Measurements from ENCODE around the gene OR51B2. TPM values are rescaled to one million over a fixed set of nuclear protein-coding genes. Genes with fewer than 3 reads are reported as not detected.
"Not testable (repeated sequence)": the region's sequence is repeated elsewhere in the genome, so short reads cannot be mapped to it uniquely, and the experiment has no call there.

OR51B2 gene
- total RNA-seq, 1 donor from 2014 or later: not detected

GRCh38 chr11:5298451-5298850 lies 25.6 kb downstream of the OR51B2 start:
- H3K36me3 Mint-ChIP-seq (ENCODE audit: unreplicated experiment): no peaks in the 10 kb centered on the region

GRCh38 chr11:5297721-5298323 lies 26.3 kb downstream of the OR51B2 start:
- no peak for DNase-seq (ENCODE audit: extremely low spot score, unreplicated experiment)
- TF ChIP-seq CTCF (IDR thresholded peaks at IDR 0.05): no peak
- no peaks in the 10 kb centered on the region for H3K9me3 Mint-ChIP-seq (ENCODE audit: unreplicated experiment)
- H3K4me3 Mint-ChIP-seq (ENCODE audit: unreplicated experiment): no peak overlapping the region
- no peaks in the 10 kb centered on the region for H3K36me3 Mint-ChIP-seq (ENCODE audit: unreplicated experiment)
- H3K27me3 Mint-ChIP-seq (ENCODE audit: unreplicated experiment): peaks cover 39% of the 10 kb centered on the region
- H3K27ac Mint-ChIP-seq (ENCODE audit: unreplicated experiment): no peak overlapping the region
- peaks cover 6% of the 10 kb centered on the region for H3K4me1 Mint-ChIP-seq (ENCODE audit: unreplicated experiment)

More at GRCh38 chr11:5298451-5298850, 25.6 kb downstream of the OR51B2 start:
- Mint-ChIP-seq H3K27ac (ENCODE audit: unreplicated experiment) (no peak overlapping the region), H3K4me1 (ENCODE audit: unreplicated experiment) (no peaks in the 10 kb centered on the region), H3K27me3 (ENCODE audit: unreplicated experiment) (peaks cover 39% of the 10 kb centered on the region), H3K9me3 (ENCODE audit: unreplicated experiment) (no peaks in the 10 kb centered on the region), H3K4me3 (ENCODE audit: unreplicated experiment) (no peak overlapping the region)
- DNase-seq (ENCODE audit: extremely low spot score, unreplicated experiment): no peak
- TF ChIP-seq CTCF (IDR thresholded peaks at IDR 0.05): no peak

GRCh38 chr11:5294342-5294995 lies 29.6 kb downstream of the OR51B2 start:
- H3K4me1 Mint-ChIP-seq (ENCODE audit: unreplicated experiment); H3K36me3 Mint-ChIP-seq (ENCODE audit: unreplicated experiment): not testable (repeated sequence)

GRCh38 chr11:5293028-5293427 lies 31.1 kb downstream of the OR51B2 start:
- TF ChIP-seq CTCF (IDR thresholded peaks at IDR 0.05): no peak
- no peak for DNase-seq (ENCODE audit: extremely low spot score, unreplicated experiment)
- no peaks in the 10 kb centered on the region for H3K36me3 Mint-ChIP-seq (ENCODE audit: unreplicated experiment)
- peaks cover 19% of the 10 kb centered on the region for H3K27me3 Mint-ChIP-seq (ENCODE audit: unreplicated experiment)
- no peaks in the 10 kb centered on the region for H3K9me3 Mint-ChIP-seq (ENCODE audit: unreplicated experiment)
- H3K4me1 Mint-ChIP-seq (ENCODE audit: unreplicated experiment): peaks cover 6% of the 10 kb centered on the region
- H3K4me3 Mint-ChIP-seq (ENCODE audit: unreplicated experiment): no peak overlapping the region
- no peak overlapping the region for H3K27ac Mint-ChIP-seq (ENCODE audit: unreplicated experiment)

More at GRCh38 chr11:5294342-5294995, 29.6 kb downstream of the OR51B2 start:
- DNase-seq (ENCODE audit: extremely low spot score, unreplicated experiment); H3K27ac Mint-ChIP-seq (ENCODE audit: unreplicated experiment); H3K9me3 Mint-ChIP-seq (ENCODE audit: unreplicated experiment); H3K4me3 Mint-ChIP-seq (ENCODE audit: unreplicated experiment): not testable (repeated sequence)
- peaks cover 27% of the 10 kb centered on the region for H3K27me3 Mint-ChIP-seq (ENCODE audit: unreplicated experiment)

GRCh38 chr11:5291207-5291838 lies 32.8 kb downstream of the OR51B2 start:
- Mint-ChIP-seq H3K36me3 (ENCODE audit: unreplicated experiment) (no peaks in the 10 kb centered on the region), H3K4me1 (ENCODE audit: unreplicated experiment) (peaks cover 6% of the 10 kb centered on the region), H3K9me3 (ENCODE audit: unreplicated experiment) (no peaks in the 10 kb centered on the region), H3K27me3 (ENCODE audit: unreplicated experiment) (peaks cover 6% of the 10 kb centered on the region), H3K27ac (ENCODE audit: unreplicated experiment) (no peak overlapping the region), H3K4me3 (ENCODE audit: unreplicated experiment) (no peak overlapping the region)
- no peak for DNase-seq (ENCODE audit: extremely low spot score, unreplicated experiment)
- peak; percentile 58 for TF ChIP-seq CTCF (IDR thresholded peaks at IDR 0.05)
